Stimulated activated CD4-positive, alpha-beta T cell treated with anti-CD3 and anti-CD28 coated beads, Interleukin-4, amount 100 ng/mL, for 1 hour (primary cell): ENCODE measurements around the gene EIF4E1B.
A peak's percentile ranks its signal among the peaks of the same experiment; 100 is the strongest.
"Not testable (repeated sequence)": the region's sequence is repeated elsewhere in the genome, so short reads cannot be mapped to it uniquely, and the experiment has no call there.

Experiments
- DNase-seq: peaks from one replicate; pipeline ENCODE4 v3.0.0-alpha.2; 2020

EIF4E1B gene, protein sequence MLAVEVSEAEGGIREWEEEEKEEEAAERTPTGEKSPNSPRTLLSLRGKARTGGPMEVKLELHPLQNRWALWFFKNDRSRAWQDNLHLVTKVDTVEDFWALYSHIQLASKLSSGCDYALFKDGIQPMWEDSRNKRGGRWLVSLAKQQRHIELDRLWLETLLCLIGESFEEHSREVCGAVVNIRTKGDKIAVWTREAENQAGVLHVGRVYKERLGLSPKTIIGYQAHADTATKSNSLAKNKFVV

DNA sequence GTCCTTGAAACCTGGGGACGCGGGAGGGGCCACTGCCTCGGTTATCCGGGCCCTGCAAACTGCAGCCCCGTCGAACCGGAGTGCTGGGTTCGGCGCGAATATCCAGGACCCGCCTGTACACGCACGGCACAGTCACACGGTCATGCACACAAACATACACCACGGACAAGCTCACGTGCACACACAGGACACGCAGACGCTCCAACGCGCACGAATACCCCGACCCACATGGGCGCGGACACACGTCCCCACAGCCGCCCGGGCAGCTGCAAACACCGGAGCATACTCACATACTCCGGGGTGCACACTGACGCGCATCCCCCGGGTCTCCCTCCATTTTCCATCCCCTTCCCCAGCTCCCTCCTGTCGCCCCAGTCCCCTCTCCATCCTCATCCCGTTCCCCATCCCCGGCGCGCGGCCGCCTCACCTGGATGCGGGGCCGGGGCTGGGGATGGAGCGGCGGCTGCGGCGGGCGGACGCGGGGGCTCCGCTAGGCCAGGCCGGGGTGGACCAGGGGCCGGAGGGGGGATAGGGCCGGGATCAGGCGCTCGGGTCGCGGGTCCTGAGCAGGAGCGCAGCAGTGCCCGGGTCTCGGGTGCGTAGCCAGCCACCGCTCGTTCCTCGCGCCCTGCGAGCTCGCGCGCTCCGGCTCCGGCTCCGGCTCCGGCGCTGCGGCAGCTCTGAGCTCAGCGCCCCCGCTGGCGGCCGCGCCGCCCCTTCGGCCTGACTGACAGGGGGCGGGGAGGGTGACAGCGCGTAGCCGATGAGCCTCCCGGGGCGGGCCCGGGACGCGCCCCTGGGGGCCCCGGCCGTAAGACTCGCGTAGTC is at the start of gene EIF4E1B, which contains the start of gene SNCB:
Gene EIF4E1B, plus strand, starts transcription at position 823 of the 828 bp plus-strand sequence. CDS start 12,113 bp downstream, outside the sequence.
Gene SNCB, minus strand, starts transcription at position 682 of the 828 bp plus-strand sequence. CDS start 880 bp downstream, outside the sequence.
- DNase-seq, result peak; percentile 61

DNA sequence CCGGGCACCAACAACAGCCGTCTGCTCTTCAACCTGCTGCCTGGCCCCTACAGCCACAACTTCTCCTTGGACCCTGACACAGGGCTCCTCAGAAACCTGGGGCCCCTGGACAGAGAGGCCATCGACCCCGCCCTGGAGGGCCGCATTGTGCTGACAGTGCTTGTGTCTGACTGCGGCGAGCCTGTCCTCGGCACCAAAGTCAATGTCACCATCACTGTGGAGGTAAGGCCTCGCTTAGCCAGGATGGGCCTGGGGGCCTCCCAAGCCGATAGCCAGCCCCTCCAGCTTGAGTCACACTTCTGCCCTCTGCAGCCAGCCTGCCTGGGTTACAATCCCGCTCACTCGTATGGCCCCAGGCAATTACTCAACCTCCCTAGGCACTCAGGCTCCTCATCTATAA is 49.1 kb upstream of the EIF4E1B start:
- no peak for DNase-seq

- DNase-seq, result no peak
These were observed 47.4 kb upstream of the EIF4E1B start for GRCh38 chr5:176583076-176583475.

- DNase-seq, result no peak
These were observed 43.1 kb upstream of the EIF4E1B start for GRCh38 chr5:176587398-176587797.

DNA sequence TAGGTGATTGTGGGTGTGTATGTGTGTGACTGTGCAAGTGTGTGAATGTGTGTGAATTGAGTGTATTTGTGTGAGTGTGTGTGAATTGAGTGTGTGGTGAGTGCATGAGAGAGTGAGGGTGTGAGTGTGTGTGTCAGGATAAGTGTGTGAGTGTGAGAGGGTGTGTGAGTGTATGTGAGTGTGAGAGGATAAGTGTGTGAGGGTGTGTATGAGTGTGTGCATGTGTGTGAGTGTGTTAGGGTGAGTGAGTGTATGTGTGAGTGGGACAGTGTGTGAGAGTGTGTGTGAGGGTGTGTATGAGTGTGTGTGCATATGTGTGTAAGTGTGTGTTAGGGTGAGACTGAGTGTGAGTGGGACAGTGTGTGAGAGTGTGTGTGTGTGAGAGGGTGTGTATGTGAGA is 42.2 kb upstream of the EIF4E1B start:
- DNase-seq, result no peak

DNA sequence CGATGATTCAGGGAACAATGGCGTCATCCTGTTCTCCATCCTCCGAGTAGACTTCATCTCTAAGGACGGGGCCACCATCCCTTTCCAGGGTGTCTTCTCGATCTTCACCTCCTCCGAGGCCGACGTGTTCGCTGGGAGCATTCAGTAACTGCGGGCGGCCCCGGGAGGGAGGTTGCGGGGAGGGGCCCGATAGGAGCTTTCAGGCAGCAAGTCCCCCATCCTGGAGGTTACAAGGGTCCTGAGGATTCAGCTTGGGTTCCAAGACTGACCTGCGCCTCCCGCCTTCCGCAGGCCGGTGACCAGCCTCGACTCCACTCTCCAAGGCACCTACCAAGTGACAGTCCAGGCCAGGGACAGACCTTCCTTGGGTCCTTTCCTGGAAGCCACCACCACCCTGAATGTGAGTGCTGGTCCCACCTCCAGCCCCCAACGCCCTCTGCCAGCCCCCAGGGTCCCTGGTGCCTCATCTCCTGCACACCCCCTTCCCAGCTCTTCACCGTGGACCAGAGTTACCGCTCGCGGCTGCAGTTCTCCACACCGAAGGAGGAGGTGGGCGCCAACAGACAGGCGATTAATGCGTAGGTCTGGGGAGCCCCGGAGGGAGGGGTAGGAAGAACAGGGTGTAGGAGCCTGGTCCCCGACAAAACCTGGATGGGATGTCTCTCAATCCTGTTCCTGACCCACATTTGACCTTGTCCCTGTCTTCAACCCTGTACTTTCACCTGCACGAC is 41.3 kb upstream of the EIF4E1B start:
- DNase-seq, result no peak

DNA sequence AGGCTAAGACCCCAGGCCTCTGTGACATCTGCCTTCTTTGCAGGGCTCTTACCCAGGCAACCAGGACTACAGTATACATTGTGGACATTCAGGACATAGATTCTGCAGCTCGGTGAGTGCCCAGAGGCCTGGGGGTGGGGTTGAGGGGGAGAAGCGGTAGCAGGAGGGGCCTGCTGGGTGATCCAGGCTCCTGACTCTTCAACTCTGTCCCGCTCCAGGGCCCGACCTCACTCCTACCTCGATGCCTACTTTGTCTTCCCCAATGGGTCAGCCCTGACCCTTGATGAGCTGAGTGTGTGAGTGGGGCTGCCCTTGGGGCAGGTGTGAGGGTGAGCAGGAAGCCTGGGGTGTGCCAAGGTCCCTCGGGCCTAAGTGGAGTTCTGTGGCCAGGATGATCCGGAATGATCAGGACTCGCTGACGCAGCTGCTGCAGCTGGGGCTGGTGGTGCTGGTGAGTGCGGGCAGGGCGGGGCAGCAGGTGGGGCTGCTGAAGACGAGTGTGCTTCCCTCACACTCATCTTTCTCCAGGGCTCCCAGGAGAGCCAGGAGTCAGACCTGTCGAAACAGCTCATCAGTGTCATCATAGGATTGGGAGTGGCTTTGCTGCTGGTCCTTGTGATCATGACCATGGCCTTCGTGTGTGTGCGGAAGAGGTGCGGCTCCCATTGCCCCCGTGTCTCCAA is 40.3 kb upstream of the EIF4E1B start:
- DNase-seq, result no peak

DNA sequence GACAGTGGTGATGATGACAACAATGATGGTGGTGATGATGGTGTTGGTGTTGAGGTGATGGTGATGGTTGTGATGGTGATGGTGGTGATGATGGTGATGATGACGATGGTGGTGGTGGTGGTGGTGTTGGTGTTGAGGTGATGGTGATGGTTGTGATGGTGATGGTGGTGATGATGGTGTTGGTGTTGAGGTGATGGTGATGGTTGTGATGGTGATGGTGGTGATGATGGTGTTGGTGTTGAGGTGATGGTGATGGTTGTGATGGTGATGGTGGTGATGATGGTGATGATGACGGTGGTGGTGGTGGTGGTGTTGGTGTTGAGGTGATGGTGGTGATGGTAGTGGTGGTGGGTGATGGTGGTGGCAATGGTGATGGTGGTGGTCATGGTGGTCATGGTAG is 38.8 kb upstream of the EIF4E1B start:
- DNase-seq, result not testable (repeated sequence)

DNA sequence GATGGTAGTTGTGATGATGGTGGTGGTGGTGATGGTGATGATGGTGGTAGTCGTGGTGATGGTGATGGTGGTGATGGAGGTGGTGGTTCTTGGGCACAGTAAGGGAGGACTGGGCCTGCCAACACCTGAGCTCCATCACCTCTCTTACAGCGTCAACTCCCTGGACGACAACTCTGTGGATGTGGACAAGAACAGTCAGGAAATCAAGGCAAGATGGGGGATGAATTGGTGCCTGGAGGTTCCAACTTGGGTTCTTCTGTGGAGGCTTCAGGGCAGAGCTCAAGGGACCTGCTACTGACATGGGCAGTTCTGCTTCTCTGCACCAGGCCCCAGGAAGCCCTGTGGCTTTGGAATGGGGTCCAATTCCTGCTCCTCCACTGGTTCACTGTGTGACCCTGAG is 37.9 kb upstream of the EIF4E1B start:
- no peak for DNase-seq

DNA sequence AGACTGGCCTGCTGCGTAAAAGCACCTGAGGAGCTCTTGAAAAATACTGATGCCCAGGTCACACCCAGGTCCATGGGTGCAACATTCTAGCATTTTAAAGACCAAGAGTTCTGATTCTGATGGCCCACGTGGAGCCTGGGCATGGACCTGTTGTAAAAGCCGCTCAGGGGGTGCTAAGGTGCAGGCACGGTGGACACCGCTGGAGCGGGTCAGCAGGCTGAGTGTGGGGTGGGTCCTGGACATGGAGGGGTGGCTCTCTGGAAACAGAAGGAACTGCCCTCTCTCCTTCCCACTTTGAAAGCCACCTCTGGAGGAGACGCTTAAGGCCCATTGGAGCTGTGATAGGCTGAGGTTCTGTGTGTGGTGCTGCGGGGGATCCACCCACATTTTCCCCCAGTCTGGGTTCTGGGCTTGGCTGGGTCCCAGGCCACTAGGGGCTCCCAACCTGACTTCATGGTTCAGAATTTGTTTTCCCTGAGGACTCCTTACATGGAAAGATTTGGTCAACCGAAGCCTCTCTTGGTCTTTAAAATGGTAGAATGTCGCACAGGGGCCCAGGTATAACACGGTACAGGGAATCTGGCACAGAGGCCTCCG is 37.1 kb upstream of the EIF4E1B start:
- DNase-seq, result no peak

- no peak for DNase-seq
These were observed 35.9 kb upstream of the EIF4E1B start for GRCh38 chr5:176594554-176594953.

- no peak for DNase-seq
These were observed 35.0 kb upstream of the EIF4E1B start for GRCh38 chr5:176595386-176595943.

DNA sequence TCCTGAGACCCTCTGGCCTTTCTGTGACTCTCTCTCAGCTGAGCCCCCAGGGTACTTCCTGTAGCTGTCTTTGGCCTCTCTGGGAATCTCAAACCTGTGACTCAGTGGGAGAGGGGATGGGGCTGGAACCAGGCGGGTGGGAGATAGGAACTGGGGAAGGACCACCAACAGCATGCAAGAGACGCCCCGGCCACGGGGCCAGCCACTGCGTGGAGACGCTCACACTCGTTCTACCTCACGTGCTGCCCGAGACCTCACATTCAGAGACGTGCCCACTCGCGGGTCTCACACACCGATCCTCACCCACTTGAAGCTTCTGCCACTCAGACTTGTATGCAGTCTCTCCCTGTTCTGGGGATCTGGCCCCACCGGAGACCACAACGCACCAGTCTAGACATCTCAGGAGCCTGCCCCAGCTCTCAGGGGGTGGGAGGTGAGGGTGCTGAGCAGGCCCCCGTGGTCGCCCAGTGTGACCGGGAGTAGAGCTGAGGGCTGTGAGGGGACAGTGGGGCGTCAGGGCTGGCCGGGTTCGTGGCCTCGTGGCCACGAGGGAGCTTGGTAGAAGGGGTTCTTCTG is 34.3 kb upstream of the EIF4E1B start:
- DNase-seq, result no peak

- DNase-seq, result peak; percentile 67
These were observed 33.6 kb upstream of the EIF4E1B start for GRCh38 chr5:176596689-176597416.

DNA sequence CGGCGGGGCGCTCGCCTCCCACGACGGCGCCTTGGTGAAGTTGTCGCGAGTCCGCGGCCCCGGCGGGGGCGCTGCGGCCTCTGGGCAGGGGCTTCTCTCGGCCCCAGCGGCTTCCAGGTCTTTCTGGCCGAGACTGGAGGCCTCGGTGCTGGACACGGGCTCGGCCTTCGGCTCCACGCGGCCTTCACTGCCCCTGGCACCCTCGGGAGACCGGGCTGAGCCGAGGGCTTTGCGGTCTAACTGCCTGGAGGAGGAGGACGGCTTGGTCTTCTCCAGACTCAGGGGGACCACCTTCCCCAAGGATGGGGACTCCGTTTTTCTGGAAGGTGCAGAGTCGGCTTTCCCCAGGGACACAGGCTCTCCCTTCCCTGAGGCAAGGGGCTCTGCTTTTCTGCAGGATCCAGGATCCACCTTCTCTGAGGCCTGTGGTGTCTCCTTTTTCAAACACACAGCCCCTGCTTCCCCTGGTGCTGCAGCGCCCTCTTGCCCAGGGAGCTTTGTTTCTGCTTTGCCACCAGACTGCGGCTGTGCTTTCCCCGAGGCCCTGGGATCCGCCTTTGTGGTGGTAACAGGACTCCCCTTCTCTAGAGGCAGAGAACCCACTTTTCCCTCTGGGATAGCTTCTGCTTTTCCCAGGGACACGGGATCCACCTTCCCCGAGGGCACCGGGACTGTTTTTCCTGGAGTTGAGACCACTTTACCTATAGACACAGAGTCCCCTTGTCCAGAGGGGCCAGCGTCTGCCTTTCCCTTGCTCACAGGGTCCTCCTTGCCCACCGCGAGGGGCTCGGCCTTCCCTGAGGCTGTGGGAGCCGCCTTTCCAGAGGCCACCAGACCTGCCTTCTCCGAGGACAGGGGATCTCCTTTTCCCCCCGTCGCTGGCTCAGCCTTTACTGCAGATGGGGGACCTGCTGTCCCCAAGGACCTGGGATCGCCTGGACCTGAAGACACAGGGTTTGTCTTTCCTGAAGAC is 32.8 kb upstream of the EIF4E1B start:
- DNase-seq, result peak; percentile 7

GRCh38 chr5:176599749-176600430 is 30.6 kb upstream of the EIF4E1B start:
- DNase-seq, result not testable (repeated sequence)

GRCh38 chr5:176601901-176602482 is 28.5 kb upstream of the EIF4E1B start:
- no peak for DNase-seq

GRCh38 chr5:176603091-176603490 is 27.4 kb upstream of the EIF4E1B start:
- DNase-seq, result no peak

GRCh38 chr5:176606032-176606431 is 24.4 kb upstream of the EIF4E1B start:
- no peak for DNase-seq
